NCI-H774 (cell line): ENCODE data around the gene AUP1.
A peak's percentile ranks its signal among the peaks of the same experiment; 100 is the strongest.

Experiments used
- DNase-seq: peaks from one replicate; lab custom pipeline; 2025; lab: John Stamatoyannopoulos, UW

Gene AUP1

DNA sequence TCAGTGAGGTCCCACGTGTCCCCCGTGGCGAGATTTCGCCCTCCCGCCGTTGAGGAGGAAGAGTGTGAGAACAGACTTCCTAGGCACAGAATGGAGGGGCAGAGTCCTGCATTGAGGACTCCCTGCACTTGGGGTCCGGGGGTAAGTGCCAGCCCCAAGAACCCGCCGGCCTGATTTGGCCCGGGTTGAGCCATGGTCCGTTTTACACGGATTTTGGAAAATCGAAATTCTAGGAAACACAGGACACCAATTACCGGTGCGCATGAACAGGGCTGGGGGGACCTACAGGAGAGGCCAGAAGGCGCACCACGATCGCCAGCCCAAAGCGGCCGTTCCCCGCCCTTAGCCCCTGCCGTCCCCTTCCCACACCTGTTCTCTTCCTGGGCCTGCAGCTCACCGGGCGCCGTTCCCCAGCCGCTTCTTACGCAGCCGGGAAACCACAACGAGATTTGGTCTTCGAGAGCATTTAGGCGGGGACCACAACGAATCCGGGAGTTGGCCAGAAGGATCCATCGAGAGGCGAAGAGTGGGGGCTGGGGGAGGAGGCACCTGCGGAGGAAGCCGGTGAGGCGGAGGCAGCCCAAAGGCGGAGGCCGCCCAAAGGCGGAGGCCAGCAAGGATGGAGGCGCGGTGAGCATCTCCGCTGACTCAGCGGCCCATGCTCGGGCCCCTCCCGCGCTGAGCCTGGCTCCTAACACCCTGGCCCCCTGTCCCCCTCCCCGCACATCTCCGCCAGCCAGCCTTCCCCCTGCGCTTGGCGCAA lies 15.7 kb downstream of the AUP1 start:
- DNase-seq, result no peak

DNA sequence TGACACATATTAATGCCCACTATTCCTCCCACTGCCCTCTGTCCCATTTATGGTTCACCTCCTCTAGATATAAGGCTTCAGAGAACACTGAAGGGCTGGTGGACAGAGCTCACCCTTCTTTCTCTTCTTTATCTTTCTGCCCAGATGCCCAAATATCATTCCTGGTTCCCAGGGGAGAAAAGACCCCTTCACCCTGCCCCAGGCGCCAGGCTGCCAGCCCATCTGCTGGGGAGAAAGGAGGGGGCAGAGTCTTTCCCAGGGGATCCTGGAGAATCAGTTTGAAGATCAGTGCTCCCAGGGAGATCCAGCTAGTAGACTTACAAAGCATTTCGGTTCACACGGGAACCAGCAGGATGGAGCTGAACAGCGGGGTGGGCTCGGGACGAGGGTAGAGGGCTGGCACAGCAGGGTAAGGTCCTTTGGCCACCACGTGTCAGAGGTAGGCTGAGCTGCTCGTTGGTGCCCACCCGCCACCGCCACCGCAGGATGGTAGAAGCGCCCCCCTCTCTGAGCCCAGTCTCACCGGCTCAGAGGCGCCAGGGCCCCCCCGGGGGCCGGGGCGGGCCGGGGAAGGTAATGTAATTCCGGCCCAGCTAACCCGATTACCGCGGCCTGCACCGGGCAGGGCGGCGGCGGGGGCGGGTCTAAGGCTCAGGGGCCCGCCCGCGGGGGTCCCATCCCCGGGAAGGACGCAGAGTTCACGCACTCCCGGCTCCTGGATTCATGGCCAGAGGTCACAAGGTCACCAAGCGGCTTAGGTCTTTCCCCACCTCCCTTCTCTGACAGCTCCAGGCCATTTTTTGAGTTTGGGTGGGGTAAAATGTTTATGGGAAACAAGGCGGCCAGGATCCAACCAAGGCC lies 16.5 kb downstream of the AUP1 start:
- DNase-seq, result no peak

DNA sequence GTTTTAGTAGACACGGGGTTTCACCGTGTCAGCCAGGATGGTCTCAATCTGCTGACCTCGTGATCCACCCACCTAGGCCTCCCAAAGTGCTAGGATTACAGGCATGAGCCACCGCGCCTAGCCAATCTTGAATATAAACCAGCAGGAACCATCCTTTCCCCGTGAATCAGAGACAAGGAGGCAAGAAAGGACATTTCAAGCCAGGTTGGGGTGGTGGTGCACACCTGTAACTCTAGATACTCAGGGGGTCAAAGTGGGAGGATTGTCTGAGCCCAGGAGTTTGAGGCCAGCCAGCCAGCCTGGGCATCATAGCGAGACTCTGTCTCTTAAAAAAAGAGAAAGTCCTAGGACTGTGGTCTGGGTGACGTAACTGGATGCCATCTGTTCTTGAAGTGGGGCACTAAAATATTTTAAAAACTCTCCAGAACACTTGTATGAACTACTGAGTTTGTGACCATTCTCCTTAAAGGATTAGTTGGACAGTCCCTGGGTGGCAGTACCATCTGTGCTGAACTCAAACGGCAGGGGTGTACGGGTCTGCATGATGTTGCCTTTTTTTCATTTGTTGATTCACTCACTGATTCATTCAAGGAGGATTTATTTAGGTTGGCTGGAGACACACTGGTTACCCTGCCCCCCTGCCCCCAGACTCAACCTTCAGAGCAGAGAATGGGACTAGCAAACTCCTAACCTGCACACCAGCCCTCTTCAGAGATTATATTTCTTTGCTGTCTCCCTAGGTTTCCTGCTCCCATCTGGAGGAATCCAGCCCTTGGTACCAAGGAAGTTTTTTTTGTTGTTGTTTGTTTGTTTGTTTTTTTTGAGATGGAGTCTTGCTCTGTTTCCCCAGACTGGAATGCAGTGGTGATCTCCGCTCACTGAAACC lies 18.2 kb downstream of the AUP1 start:
- no peak for DNase-seq

DNA sequence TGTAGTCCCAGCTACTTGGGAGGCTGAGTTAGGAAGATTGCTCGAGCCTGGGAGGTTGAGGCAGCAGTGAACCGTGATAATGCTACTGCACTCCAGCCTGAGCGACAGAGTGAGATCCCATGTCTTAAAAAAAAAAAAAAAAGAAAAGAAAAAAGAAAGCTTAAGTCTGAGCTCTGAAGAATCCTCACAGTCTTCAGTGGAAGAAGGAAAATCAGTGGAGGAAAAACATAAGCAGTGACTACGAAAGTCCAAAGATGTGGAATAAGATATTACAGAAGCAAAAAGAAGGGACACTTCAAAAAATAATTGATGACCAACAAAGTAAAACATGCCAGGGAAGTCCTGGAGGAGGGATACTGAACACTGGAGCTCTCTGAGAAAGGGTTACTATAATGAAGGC lies 19.2 kb downstream of the AUP1 start:
- DNase-seq, result no peak

- peak; percentile 28 for DNase-seq
Observed at GRCh38 chr2:74507926-74508520, 21.5 kb downstream of the AUP1 start.

DNA sequence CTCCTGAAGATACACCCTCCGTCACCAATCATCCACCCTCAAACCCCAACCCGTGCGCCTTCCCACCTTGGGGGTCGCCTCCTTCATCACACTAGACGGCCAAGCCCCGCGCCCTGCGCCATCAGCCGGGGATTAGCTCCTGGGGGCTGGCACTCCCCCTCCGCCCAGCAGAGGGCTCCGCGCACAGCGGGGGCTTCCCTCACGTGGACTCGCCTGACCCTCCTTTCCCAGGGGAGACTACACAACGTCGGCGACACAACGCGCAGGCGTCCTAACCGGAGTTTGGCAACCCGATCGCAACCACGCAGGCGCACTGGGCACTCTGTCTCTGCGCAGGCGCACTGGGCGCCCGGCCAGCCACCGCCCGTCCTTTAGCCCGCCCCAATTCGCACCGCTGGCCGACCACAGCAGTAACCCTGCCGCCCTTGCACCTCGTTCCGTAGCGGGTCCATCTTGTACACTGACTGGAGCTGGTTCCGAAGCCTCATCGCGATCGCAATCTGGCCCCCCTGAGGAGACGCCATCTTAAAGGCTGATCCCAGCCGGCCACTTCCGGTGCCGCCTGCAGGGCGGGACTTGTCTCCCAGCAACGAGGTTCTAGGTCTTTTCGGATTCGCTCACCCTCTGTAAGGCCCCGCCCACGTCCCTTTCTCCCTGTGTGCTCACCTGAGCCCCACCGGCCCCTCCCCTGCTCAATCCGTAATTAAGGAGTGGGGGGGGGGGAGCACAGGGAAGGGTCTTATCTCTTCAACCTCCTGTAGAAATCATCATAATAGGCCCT lies 22.2 kb downstream of the AUP1 start, which contains the start of gene PCGF1:
Gene PCGF1 (minus strand): TSS at position 551 of the 781 bp plus-strand sequence. CDS start 27 bp downstream, at position 524.
- peak; percentile 94 for DNase-seq

- no peak for DNase-seq
Observed at GRCh38 chr2:74505448-74506246, 23.9 kb downstream of the AUP1 start.

GRCh38 chr2:74504591-74504990 lies 24.9 kb downstream of the AUP1 start:
- DNase-seq, result no peak

- DNase-seq, result no peak
Observed at GRCh38 chr2:74503506-74504475, 25.7 kb downstream of the AUP1 start.

GRCh38 chr2:74502720-74503505 lies 26.6 kb downstream of the AUP1 start:
- DNase-seq, result no peak

- DNase-seq, result no peak
Observed at GRCh38 chr2:74502147-74502719, 27.3 kb downstream of the AUP1 start.

DNA sequence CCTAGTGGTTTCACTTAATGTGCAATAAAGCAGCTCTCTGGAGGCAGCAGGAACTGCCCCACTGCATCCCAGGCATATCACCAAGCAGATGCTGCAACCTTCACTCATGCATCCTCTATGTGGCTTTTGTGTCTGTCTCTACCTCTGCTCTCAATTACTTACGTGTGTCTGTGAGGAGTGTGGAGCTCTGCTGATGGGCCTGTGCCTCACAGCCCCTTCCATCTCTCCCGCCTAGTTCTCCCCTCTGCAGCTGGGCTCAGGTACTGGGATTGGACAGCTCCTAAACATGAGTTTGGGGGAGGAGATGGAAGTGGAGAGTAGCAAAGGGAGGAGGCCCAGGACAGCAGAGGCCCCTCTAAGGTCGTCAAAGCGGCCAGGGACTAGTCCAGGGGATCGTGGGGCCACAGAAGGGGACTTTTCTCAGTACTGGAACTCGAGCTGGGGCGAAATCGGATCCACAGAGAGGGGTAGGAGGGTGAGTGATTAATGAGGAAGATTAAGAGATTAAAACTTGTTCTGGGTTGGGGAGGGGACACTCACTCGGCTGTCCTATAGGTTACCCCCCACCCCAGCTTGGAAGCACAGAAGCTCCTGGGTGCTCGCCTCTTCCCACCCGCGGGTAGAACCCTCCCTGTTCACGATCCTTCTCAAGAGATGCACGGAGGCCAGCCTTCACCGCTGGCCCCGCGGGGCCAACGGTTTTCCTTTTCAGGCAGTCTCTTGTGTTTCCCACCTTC lies 28.0 kb downstream of the AUP1 start:
- DNase-seq, result no peak

GRCh38 chr2:74500578-74500946 lies 28.9 kb downstream of the AUP1 start:
- DNase-seq, result no peak

- no peak for DNase-seq
Observed at GRCh38 chr2:74499940-74500577, 29.4 kb downstream of the AUP1 start.

- DNase-seq, result no peak
Observed at GRCh38 chr2:74499267-74499939, 30.1 kb downstream of the AUP1 start, which contains the start of gene LBX2. Gene LBX2, minus strand, starts transcription at chr2:74499603. Its CDS starts 66 bp downstream, at chr2:74499537.
